GM12878 (cell line): Measurements from ENCODE around the gene GNGT2. TPM values are rescaled to one million over a fixed set of nuclear protein-coding genes. Genes with fewer than 3 reads are reported as not detected.

Experiments used
- ATAC-seq: fragments of 200-7000 bp; cut with Tn5 transposase; 3 replicates; pipeline ENCODE4 v1.9.1; 2020; ENCODE audit warnings: mild to moderate bottlenecking, moderate library complexity
- BruUV-seq: library from RNA; stranded (reverse); fragments of 400-500 nt; replicated peaks from 2 replicates; lab custom pipeline; 2021; lab: Mats Ljungman, UMichigan
- CTCF ChIA-PET: fragments of 300-600 bp; sonication (Branson Sonifier 250); formaldehyde crosslinking; extraction: SDS; loops from one replicate; lab custom pipeline; 2021; ENCODE audit warnings: inconsistent platforms; lab: Yijun Ruan, JAX
- POLR2A ChIA-PET: fragments of 350-600 bp; formaldehyde crosslinking; extraction: SDS; loops from one replicate; lab custom pipeline; 2021; ENCODE audit warnings: inconsistent platforms; lab: Charles Lee
- RAD21 ChIA-PET: fragments of 300-600 bp; sonication (Branson Sonifier 250); formaldehyde crosslinking; loops from one replicate; lab custom pipeline; 2023; ENCODE audit warnings: antibody characterized with exemption; ENCODE audit not compliant: unreplicated experiment; lab: Charles Lee
- SMC1A ChIA-PET: fragments of 300-600 bp; sonication (Branson Sonifier 250); formaldehyde crosslinking; loops from one replicate; lab custom pipeline; 2023; ENCODE audit not compliant: unreplicated experiment, uncharacterized antibody; lab: Charles Lee
- DNase-seq: peaks from one replicate; pipeline ENCODE4 v3.0.0-alpha.2; 2011; ENCODE audit warnings: low read depth, low spot score
- FAIRE-seq: peaks from 3 replicates; lab custom pipeline; 2011; peaks lifted over from hg19 to GRCh38; lab: Jason Lieb, UNC
- H2AFZ ChIP-seq: 2 replicates; pipeline ENCODE4 v1.6.0; 2011; ENCODE audit warnings: low read depth, low read length, control low read depth; ENCODE audit not compliant: control insufficient read depth
- H3K27ac ChIP-seq: 2 replicates; pipeline ENCODE4 v1.5.1; 2011; ENCODE audit warnings: control low read depth; ENCODE audit not compliant: control insufficient read depth, insufficient read depth
- H3K27me3 ChIP-seq, 2 experiments: replicated peaks in 1 of 2; 2 replicates each; pipeline versions ENCODE4 v1.6.0 to v1.6.1; 2011; ENCODE audit warnings: low read length in 1 of 2; ENCODE audit not compliant: control insufficient read depth in 2 of 2, insufficient read depth in 2 of 2
- H3K36me3 ChIP-seq, 2 experiments: 2 replicates each; pipeline ENCODE4 v1.5.1; 2011; ENCODE audit warnings: low read length in 1 of 2; ENCODE audit not compliant: control insufficient read depth in 2 of 2, insufficient read depth in 2 of 2
- H3K4me1 ChIP-seq: 2 replicates; pipeline ENCODE4 v1.6.1; 2011; ENCODE audit warnings: mild to moderate bottlenecking, low read length, moderate library complexity, mixed read lengths; ENCODE audit not compliant: control insufficient read depth, insufficient read depth
- H3K4me2 ChIP-seq: 2 replicates; pipeline ENCODE4 v1.6.0; 2011; ENCODE audit warnings: control low read depth; ENCODE audit not compliant: control insufficient read depth, insufficient read depth
- H3K4me3 ChIP-seq: fragments of 200-600 bp; sonication (generic); 2 replicates; pipeline ENCODE4 v1.5.1; 2016
- H3K79me2 ChIP-seq: 2 replicates; pipeline ENCODE4 v1.6.0; 2011; ENCODE audit warnings: low read length; ENCODE audit not compliant: control insufficient read depth, insufficient read depth
- H3K9ac ChIP-seq: 2 replicates; pipeline ENCODE4 v1.8.0; 2011; ENCODE audit warnings: low read length, control low read depth, mixed read lengths; ENCODE audit not compliant: control insufficient read depth, insufficient read depth
- H3K9me3 ChIP-seq: replicated peaks from 3 replicates; pipeline ENCODE4 v1.5.1; 2011; ENCODE audit warnings: mild to moderate bottlenecking, low read length; ENCODE audit not compliant: control insufficient read depth, insufficient read depth
- H4K20me1 ChIP-seq: 2 replicates; pipeline ENCODE4 v1.6.0; 2011; ENCODE audit not compliant: control insufficient read depth, insufficient read depth
- CBX3 ChIP-seq: fragments of 200-600 bp; sonication (generic); IDR thresholded peaks from 2 replicates; pipeline ENCODE4 v1.6.1; 2016; ENCODE audit warnings: low read depth, borderline replicate concordance
- EGR1 ChIP-seq, 2 experiments: IDR thresholded peaks; 1 replicate in 1 of 2; 2 replicates in 1 of 2; pipeline ENCODE4 v1.6.1; 2011 to 2012; ENCODE audit warnings: low read depth in 2 of 2, low read length in 2 of 2, borderline replicate concordance in 1 of 2, mild to moderate bottlenecking in 1 of 2, moderate library complexity in 1 of 2
- EP300 ChIP-seq, 2 experiments: fragments of 150-350 bp in 1 of 2; IDR thresholded peaks; 2 replicates each; pipeline ENCODE4 v1.6.1; 2011 to 2012; ENCODE audit warnings: low read depth in 2 of 2, low read length in 2 of 2, borderline replicate concordance in 1 of 2, improper control_type of control experiment in 1 of 2, inconsistent platforms in 1 of 2; ENCODE audit not compliant: control insufficient read depth in 1 of 2
- PAX5 ChIP-seq: IDR thresholded peaks from 2 replicates; pipeline ENCODE4 v1.6.1; 2011; ENCODE audit warnings: low read depth, low read length, borderline replicate concordance
- SMC3 ChIP-seq: IDR thresholded peaks from 2 replicates; pipeline ENCODE4 v1.6.1; 2011; ENCODE audit warnings: low read length, improper control_type of control experiment, borderline replicate concordance
- USF1 ChIP-seq: IDR thresholded peaks from 2 replicates; pipeline ENCODE4 v1.6.1; 2011; ENCODE audit warnings: borderline replicate concordance, low read depth, mild to moderate bottlenecking, moderate library complexity, mixed read lengths, low read length; ENCODE audit not compliant: insufficient read depth; ENCODE audit errors: extremely low read length
- ZBTB33 ChIP-seq: fragments of 450-650 bp; IDR thresholded peaks from 2 replicates; pipeline ENCODE4 v1.6.1; 2017; ENCODE audit warnings: mild to moderate bottlenecking
- ZNF274 ChIP-seq: IDR thresholded peaks from one replicate; pipeline ENCODE4 v1.8.0; 2011; ENCODE audit not compliant: insufficient read length, insufficient read depth
- ZNF687 ChIP-seq: fragments of 450-650 bp; IDR thresholded peaks from 2 replicates; pipeline ENCODE4 v1.6.1; 2017; ENCODE audit warnings: mild to moderate bottlenecking, moderate library complexity
- WGBS: methylation state at CpG from one replicate; pipeline ENCODE4 v1.1.6; 2016; ENCODE audit warnings: low lambda C conversion rate; ENCODE audit not compliant: insufficient replicate concordance, insufficient coverage; ENCODE audit errors: missing lambda C conversion rate; 5-methylcytosine and 5-hydroxymethylcytosine counted together
- in situ Hi-C: fragments of 300-500 bp; cut with MboI; formaldehyde crosslinking; loops from 9 replicates; pipeline ENCODE4 v1.14.3; 2018; ENCODE audit warnings: mixed read lengths
- intact Hi-C: fragments of 100-400 bp; cut with micrococcal nuclease; formaldehyde crosslinking; loops from one replicate; pipeline ENCODE4 v1.14.2; 2022; ENCODE audit not compliant: unreplicated experiment
- polyA plus RNA-seq, 11 experiments: library from polyadenylated mRNA; depleted of rRNA in 4 of 11; unstranded in 6 of 11; stranded (reverse) in 5 of 11; fragments of >200 nt; fragmentation: Nextera tagmentation in 4 of 11; fragmentation: Illumina TruSeq in 1 of 11; extraction: Ambion mirVana in 4 of 11; extraction: Trizol in 1 of 11; gene quantifications; 1 replicate in 1 of 11; 2 replicates in 10 of 11; pipeline versions ENCODE4 v1.2.1 to v1.2.3, GENCODE V29; 2011 to 2016; ENCODE audit warnings: inconsistent platforms in 2 of 11, missing spikeins in 2 of 11, low read depth in 1 of 11
- total RNA-seq, 4 experiments: library from RNA; depleted of rRNA in 3 of 4; stranded (reverse); fragments of >200 nt in 3 of 4; fragmentation: Illumina TruSeq in 1 of 4; extraction: Trizol in 1 of 4; gene quantifications; 2 replicates each; pipeline versions ENCODE4 v1.2.1 to v1.2.3, GENCODE V29; 2013 to 2021
- TF ChIP-seq, protein P1 (sequence below): IDR thresholded peaks from 2 replicates; pipeline ENCODE4 v1.6.1; 2011; ENCODE audit warnings: low read depth, low read length, improper control_type of control experiment, borderline replicate concordance
- TF ChIP-seq, protein P2 (sequence below): IDR thresholded peaks from 2 replicates; pipeline ENCODE4 v1.6.1; 2011; ENCODE audit warnings: low read depth, mild to moderate bottlenecking, low read length, moderate library complexity, borderline replicate concordance; ENCODE audit errors: extremely low read depth

The GNGT2 gene
- total and polyA plus RNA-seq, 10 of the 15 experiments (the other 5 are each of a cell fraction or from before 2014, with no cell fraction given), result 15.3 to 60.4 (median 32.0) TPM

DNA sequence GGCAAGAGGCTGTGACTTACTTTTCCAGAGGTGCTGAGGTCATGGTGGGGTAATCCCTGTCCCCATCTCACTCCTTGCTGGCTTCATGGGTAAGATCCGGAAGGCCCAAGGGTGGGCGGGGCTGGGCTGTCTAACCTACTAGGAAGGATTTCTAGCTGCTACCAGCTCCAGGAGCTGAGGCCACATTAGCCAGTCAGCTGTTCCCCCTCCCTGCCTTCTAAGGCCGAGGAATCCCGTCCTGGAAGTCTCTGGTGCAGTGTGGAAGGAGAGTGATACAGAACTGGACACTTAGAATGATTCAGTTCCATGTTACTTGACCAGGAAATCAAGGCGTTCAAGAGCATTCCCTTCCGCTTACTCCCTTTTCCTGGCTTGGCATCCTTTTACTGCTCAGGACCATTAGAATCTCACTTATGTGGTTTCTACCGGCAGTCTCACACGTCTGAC lies 8.9 kb downstream of the GNGT2 start (continued):
- TF ChIP-seq USF1 (no peak), PAX5 (no peak), EP300 (IDR thresholded peaks at IDR 0.05; ENCODE audit: borderline replicate concordance in 1 of 2, control insufficient read depth in 1 of 2, low read depth in 2 of 2, low read length in 2 of 2) (no peak), ZNF274 (no peak)
- TF ChIP-seq, protein P1, sequence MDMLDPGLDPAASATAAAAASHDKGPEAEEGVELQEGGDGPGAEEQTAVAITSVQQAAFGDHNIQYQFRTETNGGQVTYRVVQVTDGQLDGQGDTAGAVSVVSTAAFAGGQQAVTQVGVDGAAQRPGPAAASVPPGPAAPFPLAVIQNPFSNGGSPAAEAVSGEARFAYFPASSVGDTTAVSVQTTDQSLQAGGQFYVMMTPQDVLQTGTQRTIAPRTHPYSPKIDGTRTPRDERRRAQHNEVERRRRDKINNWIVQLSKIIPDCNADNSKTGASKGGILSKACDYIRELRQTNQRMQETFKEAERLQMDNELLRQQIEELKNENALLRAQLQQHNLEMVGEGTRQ, result no peak

GRCh38 chr17:49200423-49201083 lies 9.8 kb downstream of the GNGT2 start:
- no peak overlapping the region for H3K9ac ChIP-seq
- FAIRE-seq (no peak), DNase-seq (no peak), ATAC-seq (no peak)
- no TSS peak for BruUV-seq
- no peaks in the 10 kb centered on the region for H3K27me3 ChIP-seq
- H2AFZ ChIP-seq, result no peak overlapping the region
- H3K4me2 ChIP-seq, result no peak overlapping the region
- in situ Hi-C loops (no loop called here), intact Hi-C loops (no loop called here)
- WGBS, result 76% methylated on average over 13 of the region's 13 CpGs
- SMC1A ChIA-PET, result interaction anchor here (1.6 to 12.1 kb wide), 2 partner anchors 14 to 26 kb away, joined by 7 to 354 read pairs; partner anchors contain the start of genes ABI3 and GNGT2
- no peaks in the 10 kb centered on the region for H3K9me3 ChIP-seq
- peaks cover 10% of the 10 kb centered on the region for H3K4me1 ChIP-seq
- H3K79me2 ChIP-seq, result no peaks in the 10 kb centered on the region
- no peaks in the 10 kb centered on the region for H4K20me1 ChIP-seq
- POLR2A ChIA-PET, result interaction anchor here (1.3 to 16.8 kb wide), 2 partner anchors 8 to 13 kb away, joined by 3 to 537 read pairs; partner anchors contain the start of genes ABI3 and GNGT2
- RAD21 ChIA-PET, result interaction anchor here (12.9 kb wide), 1 partner anchor 13 kb away, joined by 355 read pairs; the partner anchor contains the start of genes ABI3 and GNGT2
- H3K4me3 ChIP-seq, result no peak overlapping the region
- CTCF ChIA-PET, result interaction anchor here (0.6 to 3.8 kb wide), 7 partner anchors 8 to 1151 kb away, joined by 3 to 20 read pairs (median 3); partner anchors contain the start of genes ABI3 and GNGT2
- H3K36me3 ChIP-seq, result no peaks in the 10 kb centered on the region
- no peak overlapping the region for H3K27ac ChIP-seq
- TF ChIP-seq, protein P2, sequence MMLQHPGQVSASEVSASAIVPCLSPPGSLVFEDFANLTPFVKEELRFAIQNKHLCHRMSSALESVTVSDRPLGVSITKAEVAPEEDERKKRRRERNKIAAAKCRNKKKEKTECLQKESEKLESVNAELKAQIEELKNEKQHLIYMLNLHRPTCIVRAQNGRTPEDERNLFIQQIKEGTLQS, result no peak
- TF ChIP-seq ZBTB33 (no peak), CBX3 (no peak), SMC3 (no peak), EGR1 (IDR thresholded peaks at IDR 0.05; ENCODE audit: borderline replicate concordance in 1 of 2, low read depth in 2 of 2, low read length in 2 of 2) (no peak), ZNF687 (no peak)
